Ovary (tissue), 9 donors: ENCODE data around the gene NCOA1. TPM values are rescaled to one million over a fixed set of nuclear protein-coding genes. Genes with fewer than 3 reads are reported as not detected.

Source experiments
- DNase-seq, 5 donors: peaks; one replicate each; pipeline ENCODE4 v3.0.0-alpha.2; 2019 to 2020
- H3K27ac ChIP-seq, 2 donors: fragments of 200-600 bp; one replicate each; pipeline versions ENCODE4 v1.5.1 to v1.8.0; 2019 to 2022
- H3K27me3 ChIP-seq: fragments of 200-600 bp; one replicate; pipeline ENCODE4 v1.8.0; 2022
- H3K36me3 ChIP-seq: fragments of 200-600 bp; sonication (generic); one replicate; pipeline ENCODE4 v1.5.1; 2019
- H3K4me1 ChIP-seq: one replicate; pipeline ENCODE4 v1.8.1; 2013; ENCODE audit warnings: mild to moderate bottlenecking, moderate library complexity; ENCODE audit not compliant: insufficient read depth
- H3K4me3 ChIP-seq: fragments of 200-600 bp; sonication (generic); one replicate; pipeline ENCODE4 v1.5.1; 2017
- H3K9me3 ChIP-seq, 2 donors: fragments of 200-600 bp in 1 of 2; sonication (generic) in 1 of 2; one replicate each; pipeline versions ENCODE4 v1.5.1 to v1.8.1; 2013 to 2019; ENCODE audit warnings: mild to moderate bottlenecking in 1 of 2, moderate library complexity in 1 of 2
- CTCF ChIP-seq, 3 donors: fragments of 450-650 bp in 2 of 3; fragments of 200-600 bp in 1 of 3; IDR thresholded peaks; one replicate each; pipeline versions ENCODE4 v1.5.1 to v1.8.0; 2016 to 2022; ENCODE audit warnings: antibody characterized with exemption in 3 of 3, mild to moderate bottlenecking in 1 of 3
- EP300 ChIP-seq: sonication (generic); formaldehyde crosslinking; IDR thresholded peaks from one replicate; pipeline ENCODE4 v1.6.1; 2017; ENCODE audit warnings: antibody characterized with exemption
- POLR2A ChIP-seq: fragments of 450-650 bp; IDR thresholded peaks from one replicate; pipeline ENCODE4 v1.6.1; 2017; ENCODE audit warnings: antibody characterized with exemption, mild to moderate bottlenecking, moderate library complexity
- WGBS, 3 donors: extraction: QIAGEN DNeasy Blood & Tissue Kit in 1 of 3; methylation state at CpG; one replicate each; pipeline versions ENCODE4 v1.1.5 to v1.1.7; 2013 to 2017; 5-methylcytosine and 5-hydroxymethylcytosine counted together
- intact Hi-C, 4 donors: fragments of 100-400 bp; cut with DNase I; formaldehyde crosslinking; loops; one replicate each; pipeline versions ENCODE4 v1.11.0 to v1.15.1; 2022 to 2023
- polyA plus RNA-seq, 2 donors: library from polyadenylated mRNA; stranded (reverse); fragments of 200-250 nt in 1 of 2; fragments of 350-450 nt in 1 of 2; fragmentation: Illumina TruSeq in 1 of 2; extraction: RNeasy Lipid Tissue Mini Kit (QIAGEN cat#74804) in 1 of 2; gene quantifications; one replicate each; pipeline ENCODE4 v1.2.3, GENCODE V29; 2013 to 2014
- total RNA-seq, 7 donors: library from RNA; depleted of rRNA in 2 of 7; stranded (reverse); fragments of >200 nt in 2 of 7; fragmentation: NEBNext Ultra II Directional in 3 of 7; extraction: Animal tissue kit (Norgen Biotek cat#: 25700) in 3 of 7; gene quantifications; one replicate each; pipeline versions ENCODE4 v1.1.0 to v1.2.4, GENCODE V29; 2016 to 2023
- donor health status: DM: no; HTN: no; CAD: no; lungs with moderate emphysema.
- donor health status: DM: no; HTN: no; CAD: no.
- donor health status: Bipolar disorder and iron deficiency.
- donor health status: DM: yes; HTN: yes; CAD: no.
- donor health status: DM: no; HTN: no; CAD: no.
- donor health status: DM: yes; HTN: yes; CAD: no.

The NCOA1 gene
- total and polyA plus RNA-seq, 9 donors = 20.2 to 69.0 (median 57.3) TPM

DNA sequence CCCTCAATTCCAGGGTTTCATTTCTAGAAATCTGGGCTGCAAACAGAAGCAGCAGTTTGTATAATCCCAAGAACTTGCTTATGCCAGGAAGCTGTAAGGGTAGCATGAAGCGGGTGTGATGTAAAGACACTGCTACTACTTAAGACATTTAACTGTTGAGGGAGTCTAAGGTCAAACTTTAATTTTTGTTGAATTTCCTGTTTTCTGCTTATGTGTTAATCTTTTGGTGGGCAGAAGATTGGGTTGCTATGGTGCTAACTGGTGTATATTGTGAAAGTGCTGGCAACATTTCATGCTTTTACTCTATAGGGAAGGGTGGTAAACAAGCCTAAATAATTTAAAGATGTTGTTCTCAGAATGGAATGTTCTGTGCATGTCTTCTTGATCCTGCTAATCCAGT lies 2.7 kb downstream of the NCOA1 start:
- Histone ChIP-seq H3K27me3 (no peaks in the 10 kb centered on the region), H3K4me3 (no peak overlapping the region), H3K36me3 (no peaks in the 10 kb centered on the region), H3K27ac (no peak overlapping the region), H3K4me1 (peaks cover 10% of the 10 kb centered on the region), H3K9me3 (no peaks in the 10 kb centered on the region)
- intact Hi-C loops = no loop called here
- no peak for DNase-seq
- 36 to 66% (median 41%) methylated on average over 1 of the region's 1 CpG for WGBS, 3 donors
- TF ChIP-seq POLR2A (no peak), EP300 (no peak), CTCF (IDR thresholded peaks at IDR 0.05) (no peak)

DNA sequence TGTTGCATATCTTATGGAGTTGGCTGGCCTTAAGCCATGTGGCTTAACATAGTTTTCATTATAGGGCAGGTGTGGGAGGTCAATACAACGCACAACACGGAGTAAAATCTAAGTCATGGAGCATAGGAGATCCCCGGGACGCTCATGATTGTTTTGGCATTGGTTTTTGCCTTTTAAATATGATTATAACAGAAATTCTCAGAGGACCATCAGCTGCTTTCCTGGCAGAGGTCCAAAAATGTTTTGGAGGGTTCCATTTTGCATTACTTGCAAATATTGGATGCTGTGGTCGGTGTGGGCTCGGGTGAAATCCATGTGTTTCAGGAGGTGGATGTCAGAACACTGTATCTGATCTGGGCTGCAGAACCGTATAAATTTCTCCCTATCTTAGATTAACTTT lies 3.4 kb downstream of the NCOA1 start:
- H3K27me3 ChIP-seq = no peaks in the 10 kb centered on the region
- intact Hi-C loops = no loop called here
- TF ChIP-seq POLR2A = no peak
- TF ChIP-seq CTCF (IDR thresholded peaks at IDR 0.05) = no peak
- no peak for TF ChIP-seq EP300

DNA sequence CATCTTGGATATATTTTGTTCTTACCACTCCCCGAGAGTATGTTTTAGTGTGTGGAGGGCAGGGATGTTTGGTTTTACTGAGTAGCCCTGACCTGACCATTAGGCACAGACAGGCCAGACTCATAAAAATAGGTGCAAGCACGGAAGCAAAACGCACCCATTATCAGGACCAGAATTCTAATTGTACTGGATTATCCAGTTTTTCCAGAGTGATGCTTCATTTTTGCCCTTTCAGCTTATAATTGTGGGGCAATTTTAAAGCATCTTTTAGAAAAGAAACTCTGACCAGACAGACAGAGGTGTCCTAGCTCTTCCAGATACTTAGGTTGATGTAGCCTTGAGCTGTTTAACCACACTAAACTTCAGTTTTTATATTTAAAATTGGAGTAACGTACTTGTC lies 4.4 kb downstream of the NCOA1 start:
- 74 to 90% (median 75%) methylated on average over 4 of the region's 4 CpGs for WGBS, 3 donors
- H3K9me3 ChIP-seq = no peaks in the 10 kb centered on the region
- peaks cover 5% of the 10 kb centered on the region for H3K4me1 ChIP-seq
- no peak for TF ChIP-seq CTCF (IDR thresholded peaks at IDR 0.05)
- no peak for TF ChIP-seq EP300
- TF ChIP-seq POLR2A = no peak
- no peak overlapping the region for H3K27ac ChIP-seq
- no peaks in the 10 kb centered on the region for H3K36me3 ChIP-seq
- DNase-seq = no peak
- H3K4me3 ChIP-seq = no peak overlapping the region
- intact Hi-C loops = no loop called here
- no peaks in the 10 kb centered on the region for H3K27me3 ChIP-seq

More for the DNA sequence above, 3.4 kb downstream of the NCOA1 start:
- no peaks in the 10 kb centered on the region for H3K9me3 ChIP-seq
- H3K36me3 ChIP-seq = no peaks in the 10 kb centered on the region
- WGBS, 3 donors = 81% methylated on average over 7 of the region's 7 CpGs
- no peak for DNase-seq
- peaks cover 10% of the 10 kb centered on the region for H3K4me1 ChIP-seq
- no peak overlapping the region for H3K27ac ChIP-seq
- H3K4me3 ChIP-seq = no peak overlapping the region

- no peak for DNase-seq
- Histone ChIP-seq H3K4me3 (no peak overlapping the region), H3K27me3 (no peaks in the 10 kb centered on the region), H3K27ac (no peak overlapping the region), H3K36me3 (no peaks in the 10 kb centered on the region), H3K4me1 (peaks cover 5% of the 10 kb centered on the region), H3K9me3 (no peaks in the 10 kb centered on the region)
- TF ChIP-seq POLR2A (no peak), EP300 (no peak), CTCF (IDR thresholded peaks at IDR 0.05) (no peak)
- intact Hi-C loops = no loop called here
- 83 to 90% (median 89%) methylated on average over 4 of the region's 4 CpGs for WGBS, 3 donors
Observed at GRCh38 chr2:24496959-24497358, 5.9 kb downstream of the NCOA1 start.

DNA sequence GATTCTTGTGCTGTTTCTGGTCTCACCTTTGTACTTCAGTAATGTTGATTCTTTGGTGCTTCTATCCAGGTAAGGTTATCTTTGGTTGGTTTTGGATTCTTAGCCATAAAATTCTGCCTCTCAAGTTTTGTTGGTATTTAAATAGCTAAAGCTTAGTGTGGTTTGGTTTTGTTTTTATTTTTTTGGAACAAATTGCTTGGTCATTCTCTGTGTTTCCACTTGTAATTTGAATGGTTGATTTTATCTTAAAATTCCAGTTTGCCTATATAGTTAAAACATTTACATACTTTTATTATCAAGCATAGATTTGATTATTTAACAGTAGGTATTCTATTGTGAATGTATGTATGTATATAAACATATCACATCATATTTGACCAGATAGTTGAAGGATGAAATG lies 6.6 kb downstream of the NCOA1 start:
- intact Hi-C loops = no loop called here
- Histone ChIP-seq H3K4me3 (no peak overlapping the region), H3K36me3 (no peaks in the 10 kb centered on the region), H3K4me1 (peaks cover 5% of the 10 kb centered on the region), H3K27ac (no peak overlapping the region), H3K27me3 (no peaks in the 10 kb centered on the region), H3K9me3 (no peaks in the 10 kb centered on the region)
- no peak for DNase-seq
- TF ChIP-seq CTCF (IDR thresholded peaks at IDR 0.05) (no peak), EP300 (no peak), POLR2A (no peak)
